Stimulated activated CD8-positive, alpha-beta memory T cell treated with anti-CD3 and anti-CD28 coated beads, Interleukin-15, amount 100 ng/mL, for 48 hours (primary cell): Measurements from ENCODE around the gene KIF1A.
"Not testable (repeated sequence)": the region's sequence is repeated elsewhere in the genome, so short reads cannot be mapped to it uniquely, and the experiment has no call there.

ENCODE experiments used
- DNase-seq, 2 donors: peaks; one replicate each; pipeline ENCODE4 v3.0.0-alpha.2; 2020; ENCODE audit warnings: low read depth in 2 of 2

KIF1A gene

DNA sequence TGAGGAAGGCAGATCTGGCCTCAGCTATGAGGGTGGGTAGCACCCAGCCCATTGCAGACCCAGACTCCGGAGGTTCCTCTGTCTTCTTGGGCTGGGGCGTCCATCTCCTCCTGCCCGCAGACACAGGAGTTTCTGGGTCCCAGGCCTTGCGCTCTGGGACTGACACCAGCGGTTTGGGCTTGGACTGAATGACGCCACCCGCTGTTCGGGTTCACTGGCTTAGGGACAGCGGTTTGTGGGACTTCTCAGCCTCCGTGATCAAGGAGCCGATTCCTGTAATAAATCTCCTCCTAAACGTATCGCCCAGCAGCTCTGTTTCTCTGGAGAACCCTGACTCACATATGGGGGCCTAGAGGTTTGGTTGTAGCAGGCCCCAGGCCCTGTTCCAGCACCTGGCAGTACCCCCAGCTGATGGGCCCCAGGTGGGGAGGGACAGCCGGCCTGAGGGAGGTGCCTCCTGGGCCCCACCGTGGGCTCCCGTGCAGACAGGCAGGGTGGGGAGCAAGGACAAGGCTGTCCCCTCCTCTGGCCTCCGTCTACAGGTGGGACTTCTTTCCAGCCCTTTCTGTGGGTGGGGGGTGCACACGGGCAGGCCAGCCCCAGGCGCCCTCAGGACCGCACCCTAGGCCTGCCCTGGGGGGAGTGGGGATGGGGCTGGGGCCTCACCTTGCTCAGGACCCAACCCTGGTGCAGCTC, 132.8 kb downstream of the KIF1A start:
- DNase-seq: no peak

DNA sequence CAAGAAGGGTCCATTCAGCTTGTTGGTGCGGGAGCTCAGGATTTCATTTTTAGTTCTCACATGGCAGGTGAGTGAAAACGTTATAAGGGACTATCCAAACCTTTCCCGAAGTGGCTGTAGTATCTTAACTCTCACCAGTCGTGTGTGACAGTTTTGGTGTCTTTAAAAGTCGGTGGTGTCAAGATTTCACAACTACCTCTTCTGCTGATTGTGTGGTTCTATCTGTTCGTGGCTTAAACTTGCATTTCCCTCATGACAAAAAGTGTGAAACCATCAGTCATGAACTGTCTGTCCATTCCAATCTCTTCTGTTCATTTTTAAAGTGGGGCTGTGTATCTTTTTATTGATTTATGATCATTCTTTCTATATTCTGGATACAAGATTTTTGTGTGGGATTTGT, 133.6 kb downstream of the KIF1A start:
- DNase-seq: no peak

DNA sequence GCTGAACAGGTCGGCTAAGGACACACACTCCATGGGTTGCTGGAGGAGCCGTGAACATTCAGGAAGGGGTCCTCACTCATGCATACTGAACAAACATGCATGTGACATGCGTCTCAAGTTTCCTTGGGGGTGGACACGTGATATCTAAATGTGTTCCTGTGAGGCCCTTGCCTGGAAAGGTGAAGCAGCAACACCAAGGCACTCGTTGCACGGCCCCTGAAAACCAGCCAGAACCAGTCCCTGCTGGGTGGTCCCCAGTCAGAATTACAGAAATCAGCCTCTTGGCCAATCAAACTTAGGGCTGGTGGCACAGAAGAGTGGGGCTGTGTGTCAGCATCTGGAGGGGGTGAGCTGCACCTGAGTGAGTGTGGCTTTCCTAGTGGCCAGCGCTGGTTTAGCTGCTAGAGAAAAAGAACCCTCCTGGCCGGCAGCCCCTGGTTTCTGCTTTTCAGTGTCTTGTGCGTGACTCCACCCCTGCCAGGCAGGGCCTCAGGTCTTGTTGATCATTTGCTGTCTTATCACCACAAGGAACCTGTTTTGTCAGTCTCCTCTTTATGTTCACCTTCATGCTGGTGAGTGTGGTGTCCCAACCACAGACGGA, 134.1 kb downstream of the KIF1A start:
- DNase-seq: no peak

DNA sequence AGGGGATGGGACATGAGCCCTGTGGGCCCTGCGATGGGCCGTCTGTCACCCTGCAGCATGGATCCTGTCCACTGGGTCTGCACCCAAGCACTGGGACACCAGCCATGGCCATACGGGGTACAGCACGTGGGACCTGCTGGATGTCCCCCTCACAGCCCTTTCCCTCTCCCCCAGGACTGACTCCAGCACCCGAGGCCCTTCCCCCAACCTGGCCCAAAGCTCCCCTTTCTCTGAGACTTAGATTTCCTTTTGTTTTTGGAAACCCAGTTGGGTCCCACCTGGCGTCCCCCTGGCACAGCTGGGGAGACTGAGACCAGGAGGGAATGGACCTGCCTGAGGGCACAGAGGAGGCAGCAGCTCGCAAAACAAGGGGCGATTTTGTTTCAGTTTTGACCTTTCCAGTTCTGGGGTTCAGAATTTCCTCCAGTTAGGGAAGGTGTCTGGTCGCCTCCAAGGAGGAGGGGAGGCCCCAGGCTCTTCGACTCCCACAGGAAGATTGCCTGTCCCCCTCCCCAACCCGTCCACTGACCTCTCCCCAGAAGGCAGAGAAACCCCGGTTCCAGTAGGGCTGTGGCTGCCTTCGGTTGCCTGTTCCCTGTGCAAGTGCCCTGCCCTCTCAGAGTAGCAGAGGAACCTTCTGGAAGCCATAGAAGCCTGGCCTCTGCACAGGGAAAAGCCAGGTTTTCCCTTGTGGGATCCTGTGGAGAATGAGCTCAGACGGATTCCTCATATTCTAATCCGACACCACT, 135.9 kb downstream of the KIF1A start:
- not testable (repeated sequence) for DNase-seq

DNA sequence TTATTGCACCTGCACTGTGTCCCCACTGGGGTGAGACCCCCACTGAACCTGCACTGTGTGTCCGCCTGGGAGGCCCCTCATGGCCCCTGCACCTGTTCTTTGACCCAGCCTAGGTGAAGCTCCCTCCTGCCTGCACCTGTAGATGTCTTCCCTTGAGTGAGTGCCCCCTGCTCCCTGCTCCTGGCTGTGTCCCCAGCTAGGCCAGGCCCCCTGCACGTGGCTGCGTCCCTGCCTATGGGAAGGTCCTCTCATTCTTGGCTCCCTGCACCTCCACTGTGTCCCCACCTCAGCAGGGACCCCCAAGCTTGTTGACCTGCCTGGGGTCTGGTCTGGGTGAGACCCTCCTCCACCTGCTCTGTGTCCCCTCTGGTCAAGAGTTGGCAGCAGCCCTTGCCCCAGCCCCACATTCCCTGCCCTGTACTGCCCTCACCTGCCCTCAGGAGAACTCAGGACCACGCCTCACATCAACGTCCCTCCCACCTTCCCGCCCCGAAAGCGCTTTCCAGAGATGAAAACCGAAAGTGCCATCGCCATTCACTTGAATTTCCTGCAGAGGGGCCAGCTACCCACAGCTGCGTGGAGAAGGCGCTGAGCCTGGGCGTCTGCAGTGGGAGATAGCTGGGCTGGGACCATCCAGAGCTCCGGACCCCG, 136.6 kb downstream of the KIF1A start:
- not testable (repeated sequence) for DNase-seq

DNA sequence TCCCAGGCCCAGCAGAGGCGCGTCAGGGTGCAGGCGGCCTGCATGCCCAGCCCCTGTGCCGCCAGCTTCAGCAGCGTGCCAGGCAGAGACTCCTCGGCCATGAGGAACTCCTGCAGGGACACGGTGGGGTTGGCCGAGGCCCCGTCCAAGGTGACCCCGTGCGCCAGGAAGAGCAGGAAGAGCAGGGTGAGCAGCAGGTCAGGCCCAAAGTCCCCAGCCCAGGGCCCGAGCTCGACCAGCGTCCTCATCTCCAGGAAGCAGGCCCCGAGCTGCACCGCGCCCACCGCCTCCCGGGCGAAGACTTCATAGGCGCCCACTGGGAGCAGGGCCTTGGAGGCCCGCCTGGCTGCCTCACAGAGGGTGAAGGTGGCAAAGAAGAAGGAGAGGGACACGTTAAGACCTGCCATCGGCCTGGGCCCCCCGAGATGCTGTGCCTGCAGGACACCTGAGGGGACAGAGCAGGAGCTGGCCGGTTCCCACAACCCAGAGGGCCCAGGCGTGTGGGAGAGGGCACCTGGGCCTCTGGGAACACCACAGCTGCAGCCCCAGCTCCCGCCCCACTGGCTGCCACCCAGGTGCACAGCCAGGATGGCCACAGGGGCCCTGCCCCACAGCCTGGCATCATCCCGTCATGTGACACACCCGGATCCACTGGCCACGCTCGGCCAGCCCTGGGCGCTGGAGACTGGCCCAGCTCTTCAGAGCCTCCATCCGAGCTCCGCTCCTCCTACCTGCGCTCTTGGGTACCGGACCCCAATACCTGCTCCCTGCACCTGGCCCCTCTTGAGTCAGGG, 137.4 kb downstream of the KIF1A start, which contains the start of gene AQP12B:
Gene AQP12B, minus strand, starts transcription at position 455 of the 794 bp plus-strand sequence. Its CDS starts 48 bp downstream, at position 407.
- DNase-seq: not testable (repeated sequence)

DNA sequence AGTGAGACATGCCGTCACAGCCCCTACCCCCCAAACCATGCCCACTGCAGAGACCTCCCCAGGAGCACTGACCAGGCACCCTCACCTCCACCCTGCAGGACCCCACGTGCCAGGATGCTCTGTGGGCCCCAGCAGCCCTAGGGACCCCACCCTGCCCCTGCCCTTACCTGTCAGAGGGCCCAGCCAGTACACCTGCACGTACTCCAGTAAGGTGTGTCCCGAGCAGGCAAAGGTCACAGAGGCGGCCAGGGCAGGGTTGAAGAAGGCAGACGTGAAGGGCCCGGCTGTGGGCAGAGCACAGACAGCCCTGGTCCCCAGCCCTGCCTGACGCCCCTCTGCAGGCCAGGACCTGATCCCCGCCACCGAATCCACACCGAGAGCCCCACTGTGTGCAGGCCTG, 139.8 kb downstream of the KIF1A start:
- not testable (repeated sequence) for DNase-seq

DNA sequence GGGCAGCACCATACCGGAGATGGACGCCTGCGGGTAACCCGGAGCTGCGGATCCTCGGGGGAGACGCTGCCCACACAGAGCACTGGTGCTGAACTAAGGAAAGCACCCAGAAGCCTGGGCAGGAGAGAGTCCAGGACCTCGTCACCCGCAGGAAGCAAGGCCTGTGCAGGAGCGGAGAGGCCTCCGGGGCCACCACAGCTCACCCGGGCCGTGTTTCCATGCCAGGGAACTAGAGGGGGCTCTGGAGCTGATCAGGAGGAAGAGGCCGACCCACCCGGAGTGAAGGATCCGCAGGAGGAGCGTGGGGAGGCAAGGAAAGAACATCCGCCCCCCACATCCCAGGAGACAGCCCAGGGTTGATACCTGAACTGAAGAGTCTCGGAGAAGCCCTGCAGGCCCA, 141.1 kb downstream of the KIF1A start:
- DNase-seq: not testable (repeated sequence)

DNA sequence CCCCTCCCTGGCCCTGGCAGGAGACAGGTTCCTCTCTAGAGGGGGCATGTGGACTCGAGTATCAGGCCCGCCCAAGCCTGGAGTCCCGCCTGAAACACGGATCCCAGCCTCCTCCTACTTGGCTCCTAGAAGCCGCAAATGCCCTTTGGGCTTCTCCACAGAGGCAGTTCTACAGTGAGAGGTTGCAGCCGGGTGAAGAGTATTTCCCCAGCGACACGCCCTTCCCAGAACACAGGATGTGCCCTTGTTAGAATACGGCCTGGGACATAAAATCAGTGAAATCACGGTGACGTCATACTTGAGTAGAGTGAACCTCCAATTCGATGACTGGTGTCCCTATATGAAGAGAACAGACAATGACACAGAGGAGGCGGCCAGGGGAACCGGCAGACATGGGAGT, 142.0 kb downstream of the KIF1A start:
- DNase-seq: not testable (repeated sequence)

DNA sequence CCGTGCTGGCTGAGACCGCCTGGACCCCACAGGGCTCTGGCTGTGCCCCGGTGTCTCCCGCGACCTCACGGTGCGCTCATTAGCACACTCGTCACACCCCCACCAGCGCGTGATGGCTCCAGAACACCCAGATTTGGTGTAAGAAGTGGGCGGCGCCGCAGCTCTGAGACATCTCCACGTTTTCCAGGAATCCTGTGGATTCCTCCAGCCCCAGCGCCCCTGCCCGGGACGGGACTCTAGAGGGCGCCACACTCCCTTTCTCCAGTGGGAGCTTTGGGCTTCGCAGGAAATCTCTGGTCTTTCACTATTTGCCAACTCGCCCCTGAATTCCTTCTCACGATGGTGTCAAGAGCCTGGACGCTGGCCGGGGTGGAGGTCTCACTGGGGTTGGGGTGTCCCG, 144.7 kb downstream of the KIF1A start:
- not testable (repeated sequence) for DNase-seq

DNA sequence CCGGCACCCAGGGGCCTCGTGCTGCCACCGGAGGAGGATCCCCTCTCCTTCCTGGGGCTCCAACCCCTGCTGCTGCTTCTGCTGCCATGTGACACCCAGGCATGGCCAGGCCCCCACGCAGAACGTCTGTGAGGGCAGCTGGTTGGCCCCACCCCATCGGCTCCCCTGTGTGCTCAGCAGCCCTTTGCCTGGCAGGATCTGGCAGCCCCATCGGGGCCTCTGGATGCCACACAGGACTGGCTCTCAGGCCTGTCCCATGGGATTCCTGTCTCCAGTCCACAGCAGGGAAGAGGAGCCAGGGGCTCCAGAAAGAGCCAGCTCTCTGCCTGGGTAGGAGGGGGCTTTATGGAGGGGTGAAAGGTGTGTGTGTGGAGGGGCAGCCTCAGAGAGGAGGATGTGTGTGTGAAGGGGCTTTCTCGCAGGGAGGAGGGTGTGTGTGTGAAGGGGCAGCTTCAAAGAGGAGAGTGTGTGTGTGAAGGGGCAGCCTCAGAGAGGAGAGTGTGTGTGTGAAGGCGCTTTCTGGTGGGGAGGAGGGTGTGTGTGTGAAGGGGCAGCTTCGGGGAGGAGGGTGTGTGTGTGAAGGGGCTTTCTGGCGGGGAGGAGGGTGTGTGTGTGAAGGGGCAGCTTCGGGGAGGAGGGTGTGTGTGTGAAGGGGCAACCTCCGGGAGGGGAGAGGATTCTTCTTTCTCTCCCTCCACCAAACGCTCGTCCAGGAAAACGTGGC, 145.4 kb downstream of the KIF1A start:
- not testable (repeated sequence) for DNase-seq

DNA sequence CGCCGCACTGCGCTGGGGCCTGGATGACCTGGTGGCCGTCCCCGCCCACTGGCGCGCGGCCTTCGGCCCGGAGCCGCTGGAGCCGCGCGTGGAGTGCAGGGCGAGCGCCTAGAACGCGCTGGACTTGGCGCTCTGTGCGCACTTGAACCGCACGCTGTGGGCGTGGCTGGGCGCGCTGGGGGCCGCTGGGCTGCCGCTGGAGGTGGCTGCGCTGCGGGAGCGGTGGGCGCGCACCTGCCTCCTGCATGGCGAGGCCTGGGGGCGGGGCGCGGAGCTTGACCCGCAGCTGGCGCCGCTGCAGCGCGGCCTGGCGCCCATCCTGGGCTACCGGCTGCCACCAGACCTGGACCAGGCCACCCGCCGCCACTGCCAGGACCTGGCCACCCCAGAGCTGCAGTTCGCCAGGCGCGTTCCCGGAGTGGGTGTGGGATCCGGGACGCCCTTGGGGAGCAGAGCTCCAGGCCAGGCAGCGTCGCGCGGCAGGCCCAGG, 147.3 kb downstream of the KIF1A start:
- no peak for DNase-seq

DNA sequence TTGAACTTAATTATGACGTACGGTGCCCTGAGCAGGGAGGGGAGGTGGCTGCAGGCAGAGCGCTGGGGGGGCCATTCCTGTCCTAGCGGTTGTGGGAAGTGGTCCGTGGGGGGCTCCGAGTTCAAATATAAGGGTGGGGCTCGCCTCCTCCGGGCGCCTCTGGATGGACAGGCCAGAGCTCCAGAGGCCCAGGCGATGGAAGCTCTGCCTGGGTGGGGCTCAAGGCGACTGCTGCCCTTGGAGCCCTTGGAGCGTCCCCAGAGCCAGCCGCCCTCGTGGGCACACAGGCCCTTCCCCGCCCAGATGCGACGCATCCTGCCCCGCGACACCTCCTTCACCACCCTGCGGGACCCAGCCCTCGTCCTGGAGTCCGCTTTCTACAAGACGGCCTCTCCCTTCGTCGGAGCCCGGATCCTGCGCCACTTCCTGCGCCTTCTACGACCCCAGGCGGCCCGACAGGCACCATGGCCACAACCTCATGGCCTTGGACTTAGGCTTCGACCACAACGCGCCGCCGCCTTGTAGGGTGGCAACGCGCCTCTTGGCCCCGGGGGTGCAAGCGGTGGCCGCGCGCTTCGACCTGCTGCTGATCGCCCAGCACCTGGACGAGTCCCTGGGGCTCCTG, 147.8 kb downstream of the KIF1A start:
- DNase-seq: no peak

DNA sequence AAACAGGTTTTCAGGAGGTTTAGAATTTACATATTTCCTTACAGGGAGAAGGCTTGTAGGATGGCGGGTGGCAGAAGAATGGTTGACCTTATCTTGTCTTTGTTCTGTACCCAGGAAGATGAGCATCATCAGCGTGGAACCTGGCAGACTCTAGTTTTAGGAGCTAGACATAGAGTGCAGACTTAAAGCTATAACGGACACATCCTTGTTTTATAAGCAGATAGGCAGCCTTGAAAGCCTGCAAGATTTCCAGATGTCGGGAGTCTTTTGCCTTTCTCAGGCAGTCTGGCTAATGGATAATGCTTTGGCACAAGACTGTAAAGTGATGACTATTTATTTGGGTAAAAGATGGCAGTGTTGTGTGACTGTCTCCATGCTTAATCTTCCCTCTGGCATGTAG, 149.1 kb downstream of the KIF1A start:
- DNase-seq: no peak

DNA sequence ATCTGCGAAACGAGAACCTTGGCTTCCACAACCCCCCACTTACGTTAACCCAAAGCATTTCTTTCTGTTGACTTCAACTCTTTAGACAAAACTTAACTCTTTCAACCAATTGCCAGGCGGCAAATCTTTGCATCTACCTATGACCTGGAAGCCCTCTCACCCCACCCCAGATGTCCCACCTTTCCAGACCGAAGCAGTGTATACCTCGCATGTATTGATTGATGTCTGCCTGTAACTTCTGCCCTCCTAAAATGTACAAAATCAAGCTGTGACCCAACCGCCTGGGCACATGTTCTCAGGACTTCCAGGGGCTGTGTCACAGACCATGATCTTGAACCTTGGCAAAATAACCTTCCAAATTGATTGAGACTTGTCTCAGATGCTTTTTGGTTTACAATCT, 149.6 kb downstream of the KIF1A start:
- DNase-seq: no peak

DNA sequence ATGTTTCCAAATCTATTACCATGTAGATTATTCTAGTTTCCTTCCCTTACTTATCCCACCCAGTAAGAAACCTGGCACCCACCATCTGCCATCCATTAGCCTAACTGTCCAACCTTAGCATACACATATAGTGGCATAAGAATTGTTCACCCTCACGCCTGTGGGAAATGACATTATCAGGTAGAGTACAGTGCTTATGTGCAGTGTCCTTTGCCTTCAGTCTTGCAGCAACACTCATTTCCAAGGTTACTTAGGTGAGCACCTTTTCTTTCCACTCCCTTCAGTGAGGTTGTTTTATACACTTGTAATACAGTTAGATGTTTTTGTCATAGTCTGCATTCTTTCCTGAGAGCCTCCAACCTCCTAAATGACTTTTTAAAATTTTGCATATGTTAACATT, 155.4 kb downstream of the KIF1A start:
- no peak for DNase-seq
